A673 (cell line): ENCODE results near the gene GRK4. TPM values are rescaled to one million over a fixed set of nuclear protein-coding genes. Genes with fewer than 3 reads are reported as not detected.

ENCODE experiments used
- BruUV-seq: library from RNA; stranded (reverse); fragments of 400-500 nt; replicated peaks from 2 replicates; lab custom pipeline; 2021; lab: Mats Ljungman, UMichigan
- CTCF ChIA-PET: fragments of 300-600 bp; sonication (Branson Sonifier 250); formaldehyde crosslinking; loops from one replicate; lab custom pipeline; 2022; ENCODE audit warnings: antibody characterized with exemption; lab: Charles Lee
- POLR2A ChIA-PET: fragments of 300-600 bp; sonication (Branson Sonifier 250); formaldehyde crosslinking; loops from one replicate; lab custom pipeline; 2022; ENCODE audit warnings: antibody characterized with exemption; ENCODE audit not compliant: low non-redundant PET; lab: Charles Lee
- DNase-seq: peaks from one replicate; pipeline ENCODE4 v3.0.0-alpha.2; 2015; ENCODE audit warnings: low spot score
- H3K27ac ChIP-seq: fragments of 200-600 bp; sonication (generic); 2 replicates; pipeline ENCODE4 v1.5.1; 2016; ENCODE audit warnings: mixed run types, low read depth, mild to moderate bottlenecking, mixed read lengths, antibody characterized with exemption, low read length; ENCODE audit not compliant: poor library complexity, severe bottlenecking
- H3K27me3 ChIP-seq: fragments of 200-600 bp; sonication (generic); replicated peaks from 2 replicates; pipeline ENCODE4 v1.6.1; 2017; ENCODE audit warnings: mixed run types, low read depth, mild to moderate bottlenecking, mixed read lengths, antibody characterized with exemption, low read length; ENCODE audit not compliant: insufficient read depth, poor library complexity
- H3K36me3 ChIP-seq: fragments of 200-600 bp; sonication (generic); 2 replicates; pipeline ENCODE4 v1.6.1; 2016; ENCODE audit warnings: mixed run types, mild to moderate bottlenecking, mixed read lengths, antibody characterized with exemption, low read length; ENCODE audit not compliant: insufficient read depth, poor library complexity, severe bottlenecking
- H3K4me1 ChIP-seq: fragments of 200-600 bp; sonication (generic); 2 replicates; pipeline ENCODE4 v1.6.1; 2017; ENCODE audit warnings: mixed run types, mild to moderate bottlenecking, mixed read lengths, antibody characterized with exemption, low read length; ENCODE audit not compliant: insufficient read depth, poor library complexity, severe bottlenecking
- H3K4me3 ChIP-seq: fragments of 200-600 bp; sonication (generic); 2 replicates; pipeline ENCODE4 v1.5.1; 2016; ENCODE audit warnings: low read depth, mixed run types, mild to moderate bottlenecking, mixed read lengths, low read length; ENCODE audit not compliant: poor library complexity, severe bottlenecking
- H3K9me3 ChIP-seq: fragments of 200-600 bp; sonication (generic); 2 replicates; pipeline ENCODE4 v1.6.1; 2016; ENCODE audit warnings: mixed run types, low read depth, mild to moderate bottlenecking, mixed read lengths, antibody characterized with exemption, low read length; ENCODE audit not compliant: poor library complexity, severe bottlenecking
- CTCF ChIP-seq: fragments of 300-800, 200-600 bp; sonication (generic); conservative IDR thresholded peaks from 2 replicates; pipeline ENCODE4 v1.5.1; 2017; ENCODE audit warnings: low read depth, mild to moderate bottlenecking, antibody characterized with exemption, low read length, moderate library complexity, mixed read lengths
- EZH2 ChIP-seq: fragments of 200-600 bp; sonication (generic); IDR thresholded peaks from 2 replicates; pipeline ENCODE4 v1.6.1; 2017; ENCODE audit warnings: borderline replicate concordance, low read depth, mild to moderate bottlenecking, mixed read lengths, antibody characterized with exemption, low read length; ENCODE audit not compliant: poor library complexity, severe bottlenecking
- intact Hi-C: fragments of 100-400 bp; cut with micrococcal nuclease; formaldehyde crosslinking; loops from one replicate; pipeline ENCODE4 v1.10.0; 2022; ENCODE audit not compliant: unreplicated experiment
- total RNA-seq: library from RNA; stranded (reverse); gene quantifications from 2 replicates; pipeline ENCODE4 v1.2.3, GENCODE V29; 2021

GRK4 gene
- total RNA-seq, 1 experiment from 2014 or later = 5.9 TPM

GRCh38 chr4:3042226-3042625 is 78.9 kb downstream of the GRK4 start:
- Histone ChIP-seq H3K27me3 (no peaks in the 10 kb centered on the region), H3K4me1 (no peaks in the 10 kb centered on the region), H3K27ac (no peak overlapping the region), H3K9me3 (no peaks in the 10 kb centered on the region), H3K4me3 (no peak overlapping the region), H3K36me3 (no peaks in the 10 kb centered on the region)
- intact Hi-C loops = no loop called here
- ChIA-PET POLR2A (no interaction called here), CTCF (interaction anchor here (0.5 kb wide), 1 partner anchor 278 kb away, joined by 4 read pairs; no protein-coding TSS in a partner anchor)
- BruUV-seq = no TSS peak
- TF ChIP-seq EZH2 (no peak), CTCF (no peak)
- no peak for DNase-seq

- ChIA-PET POLR2A (no interaction called here), CTCF (no interaction called here)
- H3K27ac ChIP-seq = no peak overlapping the region
Measured at GRCh38 chr4:3043282-3044020, 80.1 kb downstream of the GRK4 start.

More at GRCh38 chr4:3043282-3044020, 80.1 kb downstream of the GRK4 start:
- Histone ChIP-seq H3K9me3 (no peaks in the 10 kb centered on the region), H3K4me1 (no peaks in the 10 kb centered on the region), H3K27me3 (no peaks in the 10 kb centered on the region), H3K4me3 (no peak overlapping the region), H3K36me3 (no peaks in the 10 kb centered on the region)
- DNase-seq = no peak
- TF ChIP-seq CTCF (no peak), EZH2 (no peak)
- no TSS peak for BruUV-seq
- intact Hi-C loops = no loop called here
